ENCODE results near the gene LIFR.

GRCh38 chr5:38455796-38456330 is 100.6 kb downstream of the LIFR start:
- TF ChIP-seq POLR2A (IDR thresholded peaks at IDR 0.05) = no peak
- TF ChIP-seq CTCF (IDR thresholded peaks at IDR 0.05) = no peak
- no peak for TF ChIP-seq POLR2AphosphoS5 (IDR thresholded peaks at IDR 0.05)

All from prostate gland (tissue), 2 donors.